SIG-M5 treated with dmso at 0.1 percent for 504 hours (cell line): ENCODE results near the gene CTAGE4.
"Not testable (repeated sequence)": the region's sequence is repeated elsewhere in the genome, so short reads cannot be mapped to it uniquely, and the experiment has no call there.

Experiments used
- DNase-seq: peaks from one replicate; lab custom pipeline; 2025; ENCODE audit not compliant: unreplicated experiment; lab: John Stamatoyannopoulos, UW

The CTAGE4 gene

GRCh38 chr7:144183166-144183565 is at the start of gene CTAGE4:
Gene CTAGE4, plus strand, starts transcription at chr7:144183466. Its CDS starts 38 bp downstream, at chr7:144183504.
- DNase-seq = not testable (repeated sequence)

- DNase-seq = no peak
Measured at GRCh38 chr7:144134116-144134515, 49.1 kb upstream of the CTAGE4 start.

GRCh38 chr7:144137501-144137900 is 45.8 kb upstream of the CTAGE4 start:
- DNase-seq = no peak

GRCh38 chr7:144142187-144142586 is 41.1 kb upstream of the CTAGE4 start:
- no peak for DNase-seq

- DNase-seq = no peak
Measured at GRCh38 chr7:144144426-144144825, 38.8 kb upstream of the CTAGE4 start.

- DNase-seq = no peak
Measured at GRCh38 chr7:144148224-144148827, 34.9 kb upstream of the CTAGE4 start.

GRCh38 chr7:144158861-144159260 is 24.4 kb upstream of the CTAGE4 start:
- DNase-seq = no peak

- no peak for DNase-seq
Measured at GRCh38 chr7:144164784-144165183, 18.5 kb upstream of the CTAGE4 start.

GRCh38 chr7:144171594-144172350 is 11.5 kb upstream of the CTAGE4 start:
- DNase-seq = not testable (repeated sequence)

- no peak for DNase-seq
Measured at GRCh38 chr7:144174613-144175012, 8.7 kb upstream of the CTAGE4 start.

GRCh38 chr7:144178380-144179164 is 4.7 kb upstream of the CTAGE4 start:
- not testable (repeated sequence) for DNase-seq

- not testable (repeated sequence) for DNase-seq
Measured at GRCh38 chr7:144179165-144179479, 4.1 kb upstream of the CTAGE4 start.

- DNase-seq = not testable (repeated sequence)
Measured at GRCh38 chr7:144187848-144188247, 4.6 kb downstream of the CTAGE4 start.

GRCh38 chr7:144188578-144189171 is 5.4 kb downstream of the CTAGE4 start:
- not testable (repeated sequence) for DNase-seq

- not testable (repeated sequence) for DNase-seq
Measured at GRCh38 chr7:144193782-144194181, 10.5 kb downstream of the CTAGE4 start.

- not testable (repeated sequence) for DNase-seq
Measured at GRCh38 chr7:144194453-144194852, 11.2 kb downstream of the CTAGE4 start.

GRCh38 chr7:144195212-144195872 is 12.1 kb downstream of the CTAGE4 start, which contains the start of gene ARHGEF35:
Gene ARHGEF35, minus strand, starts transcription at chr7:144195833. Its CDS starts 7,450 bp downstream, at chr7:144188383.
- DNase-seq = not testable (repeated sequence)

- not testable (repeated sequence) for DNase-seq
Measured at GRCh38 chr7:144198934-144199333, 15.7 kb downstream of the CTAGE4 start.

GRCh38 chr7:144201978-144202377 is 18.7 kb downstream of the CTAGE4 start:
- DNase-seq = not testable (repeated sequence)

GRCh38 chr7:144203086-144203485 is 19.8 kb downstream of the CTAGE4 start:
- DNase-seq = not testable (repeated sequence)

- DNase-seq = not testable (repeated sequence)
Measured at GRCh38 chr7:144205306-144205705, 22.0 kb downstream of the CTAGE4 start.
